Cardiac muscle cell (in vitro differentiated cells and primary cell): ENCODE results near the gene USP10. TPM values are rescaled to one million over a fixed set of nuclear protein-coding genes. Genes with fewer than 3 reads are reported as not detected.

ENCODE experiments used
- DNase-seq, 2 donors: peaks; one replicate each; pipeline versions ENCODE4 v3.0.0 to v3.0.0-alpha.2; 2010 to 2017; ENCODE audit warnings: low read depth in 1 of 2, low spot score in 1 of 2
- H3K27ac ChIP-seq: fragments of 200-600 bp; sonication (generic); 2 replicates; pipeline ENCODE4 v1.5.1; 2016
- H3K27me3 ChIP-seq: fragments of 200-600 bp; sonication (generic); 2 replicates; pipeline ENCODE4 v1.6.0; 2016; ENCODE audit warnings: control low read depth
- H3K36me3 ChIP-seq: fragments of 200-600 bp; sonication (generic); 2 replicates; pipeline ENCODE4 v1.5.1; 2016; ENCODE audit warnings: control low read depth
- H3K4me1 ChIP-seq: fragments of 200-600 bp; sonication (generic); 2 replicates; pipeline ENCODE4 v1.8.1; 2017; ENCODE audit warnings: low read depth, mild to moderate bottlenecking, mixed run types
- H3K4me3 ChIP-seq: fragments of 200-600 bp; sonication (generic); 2 replicates; pipeline ENCODE4 v1.5.1; 2016; ENCODE audit warnings: mild to moderate bottlenecking
- H3K9me3 ChIP-seq: fragments of 200-600 bp; sonication (generic); 2 replicates; pipeline ENCODE4 v1.5.1; 2017; ENCODE audit warnings: low read depth, mild to moderate bottlenecking, control low read depth
- CTCF ChIP-seq: IDR thresholded peaks from 2 replicates; pipeline ENCODE4 v1.5.1; 2012; ENCODE audit warnings: low read depth, mild to moderate bottlenecking, low read length
- polyA plus RNA-seq: library from polyadenylated mRNA; unstranded; fragments of >200 nt; fragmentation: Nextera tagmentation; extraction: Ambion mirVana; gene quantifications from 2 replicates; pipeline ENCODE4 v1.2.1, GENCODE V29; 2016
- total RNA-seq: library from RNA; depleted of rRNA; stranded (reverse); fragments of >200 nt; gene quantifications from 2 replicates; pipeline ENCODE4 v1.2.3, GENCODE V29; 2016

Gene USP10
- total and polyA plus RNA-seq, 2 experiments from 2014 or later: 91.9 to 100.0 TPM

GRCh38 chr16:84765616-84766580 lies 66.1 kb downstream of the USP10 start:
- H3K36me3 ChIP-seq: peaks cover 64% of the 10 kb centered on the region

GRCh38 chr16:84766978-84767773 lies 67.4 kb downstream of the USP10 start:
- Histone ChIP-seq H3K4me1 (no peaks in the 10 kb centered on the region), H3K9me3 (no peaks in the 10 kb centered on the region), H3K27ac (no peak overlapping the region), H3K36me3 (peaks cover 61% of the 10 kb centered on the region), H3K4me3 (no peak overlapping the region), H3K27me3 (no peaks in the 10 kb centered on the region)
- TF ChIP-seq CTCF: no peak
- no peak for DNase-seq

More at GRCh38 chr16:84765616-84766580, 66.1 kb downstream of the USP10 start:
- no peaks in the 10 kb centered on the region for H3K4me1 ChIP-seq
- no peak for DNase-seq
- H3K9me3 ChIP-seq: no peaks in the 10 kb centered on the region
- TF ChIP-seq CTCF: no peak
- no peak overlapping the region for H3K4me3 ChIP-seq
- no peak overlapping the region for H3K27ac ChIP-seq
- H3K27me3 ChIP-seq: no peaks in the 10 kb centered on the region

GRCh38 chr16:84768061-84768807 lies 68.4 kb downstream of the USP10 start:
- Histone ChIP-seq H3K27me3 (no peaks in the 10 kb centered on the region), H3K36me3 (peaks cover 66% of the 10 kb centered on the region), H3K9me3 (no peaks in the 10 kb centered on the region), H3K4me3 (no peak overlapping the region), H3K4me1 (no peaks in the 10 kb centered on the region), H3K27ac (no peak overlapping the region)
- no peak for TF ChIP-seq CTCF
- DNase-seq: no peak

- Histone ChIP-seq H3K9me3 (no peaks in the 10 kb centered on the region), H3K36me3 (peaks cover 61% of the 10 kb centered on the region), H3K4me1 (no peaks in the 10 kb centered on the region), H3K27ac (no peak overlapping the region), H3K4me3 (no peak overlapping the region), H3K27me3 (no peaks in the 10 kb centered on the region)
- no peak for TF ChIP-seq CTCF
- no peak for DNase-seq
Observed at GRCh38 chr16:84768808-84769197, 69.0 kb downstream of the USP10 start.

- no peaks in the 10 kb centered on the region for H3K4me1 ChIP-seq
- no peak for DNase-seq
- H3K9me3 ChIP-seq: no peaks in the 10 kb centered on the region
- no peak for TF ChIP-seq CTCF
- no peaks in the 10 kb centered on the region for H3K27me3 ChIP-seq
- no peak overlapping the region for H3K27ac ChIP-seq
- H3K4me3 ChIP-seq: no peak overlapping the region
- peaks cover 59% of the 10 kb centered on the region for H3K36me3 ChIP-seq
Observed at GRCh38 chr16:84769416-84769815, 69.6 kb downstream of the USP10 start.
